Fibroblast of mammary gland (primary cell): ENCODE data around the gene FNBP1.
"Not testable (repeated sequence)": the region's sequence is repeated elsewhere in the genome, so short reads cannot be mapped to it uniquely, and the experiment has no call there.

ENCODE experiments used
- DNase-seq: peaks from one replicate; pipeline ENCODE4 v3.0.0-alpha.2; 2010; ENCODE audit warnings: low read depth
- H3K4me3 ChIP-seq: 2 replicates; pipeline ENCODE4 v1.5.1; 2011; ENCODE audit warnings: low read depth, mild to moderate bottlenecking, low read length, moderate library complexity; ENCODE audit not compliant: control insufficient read depth
- TF ChIP-seq, protein P1 (sequence below): conservative IDR thresholded peaks from 2 replicates; pipeline ENCODE4 v1.5.1; 2011; ENCODE audit warnings: low read depth, low read length, inconsistent platforms; ENCODE audit not compliant: control insufficient read depth, insufficient read depth

Gene FNBP1

DNA sequence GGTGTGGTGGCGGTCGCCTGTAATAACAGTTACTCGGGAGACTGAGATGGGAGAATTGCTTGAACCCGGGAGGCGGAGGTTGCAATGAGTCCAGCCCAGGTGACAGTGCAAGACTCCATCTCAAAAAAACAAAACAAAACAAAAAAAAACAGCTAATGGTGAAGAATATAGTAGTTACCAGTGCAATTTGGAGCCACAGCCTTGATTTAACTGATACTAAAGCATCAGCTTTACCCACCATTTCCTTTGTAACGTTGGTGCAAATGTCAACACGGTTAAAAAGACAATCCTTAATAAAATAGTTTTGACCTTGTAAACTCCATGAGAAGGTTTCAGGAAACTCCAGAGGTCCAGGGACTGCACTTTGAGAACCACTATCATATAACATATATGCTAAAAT is 41.8 kb downstream of the FNBP1 start:
- no peak overlapping the region for H3K4me3 ChIP-seq
- TF ChIP-seq, protein P1, sequence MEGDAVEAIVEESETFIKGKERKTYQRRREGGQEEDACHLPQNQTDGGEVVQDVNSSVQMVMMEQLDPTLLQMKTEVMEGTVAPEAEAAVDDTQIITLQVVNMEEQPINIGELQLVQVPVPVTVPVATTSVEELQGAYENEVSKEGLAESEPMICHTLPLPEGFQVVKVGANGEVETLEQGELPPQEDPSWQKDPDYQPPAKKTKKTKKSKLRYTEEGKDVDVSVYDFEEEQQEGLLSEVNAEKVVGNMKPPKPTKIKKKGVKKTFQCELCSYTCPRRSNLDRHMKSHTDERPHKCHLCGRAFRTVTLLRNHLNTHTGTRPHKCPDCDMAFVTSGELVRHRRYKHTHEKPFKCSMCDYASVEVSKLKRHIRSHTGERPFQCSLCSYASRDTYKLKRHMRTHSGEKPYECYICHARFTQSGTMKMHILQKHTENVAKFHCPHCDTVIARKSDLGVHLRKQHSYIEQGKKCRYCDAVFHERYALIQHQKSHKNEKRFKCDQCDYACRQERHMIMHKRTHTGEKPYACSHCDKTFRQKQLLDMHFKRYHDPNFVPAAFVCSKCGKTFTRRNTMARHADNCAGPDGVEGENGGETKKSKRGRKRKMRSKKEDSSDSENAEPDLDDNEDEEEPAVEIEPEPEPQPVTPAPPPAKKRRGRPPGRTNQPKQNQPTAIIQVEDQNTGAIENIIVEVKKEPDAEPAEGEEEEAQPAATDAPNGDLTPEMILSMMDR: no peak
- DNase-seq: no peak

DNA sequence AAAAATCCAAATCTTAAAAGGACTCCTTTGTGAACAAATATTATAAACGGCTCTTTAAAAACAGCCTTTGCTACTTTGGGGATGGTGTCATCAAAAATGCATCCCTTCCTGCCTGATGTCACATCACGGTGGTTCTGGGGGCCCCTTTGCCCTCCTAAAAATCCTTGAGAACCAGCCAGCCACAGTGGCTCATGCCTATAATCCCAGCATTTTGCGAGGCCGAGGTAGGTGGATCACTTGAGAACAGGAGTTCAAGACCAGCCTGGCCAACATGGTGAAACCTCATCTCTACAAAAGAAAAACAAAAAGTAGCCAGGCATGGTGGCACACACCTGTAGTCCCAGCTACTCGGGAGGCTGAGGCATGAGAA is 43.9 kb downstream of the FNBP1 start:
- TF ChIP-seq, protein P1: no peak
- DNase-seq: peak; percentile 17
- no peak overlapping the region for H3K4me3 ChIP-seq

DNA sequence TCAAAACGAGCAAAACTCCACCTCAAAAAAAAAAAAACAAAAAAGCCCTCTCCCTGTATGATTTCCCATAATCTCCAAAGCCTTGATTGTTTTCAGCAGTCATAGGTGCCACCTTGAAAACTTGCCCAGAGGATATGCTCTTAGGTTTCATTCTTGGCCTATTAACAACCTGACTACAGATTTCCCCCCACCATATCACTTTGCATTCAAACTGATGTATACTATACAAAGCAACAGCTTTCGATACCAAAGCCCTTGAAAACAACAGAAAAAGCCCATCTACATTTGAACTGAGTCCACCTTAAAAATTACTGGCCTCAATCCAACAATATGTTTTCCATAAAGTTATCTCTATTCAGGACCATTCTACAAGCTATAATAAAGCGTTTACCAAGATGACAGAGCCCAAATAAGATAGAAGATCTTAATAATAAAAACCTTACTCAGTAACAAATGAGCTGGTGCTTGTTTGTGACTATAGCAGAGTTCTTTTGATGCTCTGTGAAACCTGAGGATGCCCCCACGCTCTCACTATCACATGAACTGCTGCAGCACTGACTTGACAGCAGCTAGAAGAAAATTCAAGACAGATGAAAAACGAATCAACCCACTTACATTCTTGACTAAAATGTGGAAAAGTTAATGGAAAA is 44.4 kb downstream of the FNBP1 start:
- TF ChIP-seq, protein P1: no peak
- no peak overlapping the region for H3K4me3 ChIP-seq
- DNase-seq: peak; percentile 10

DNA sequence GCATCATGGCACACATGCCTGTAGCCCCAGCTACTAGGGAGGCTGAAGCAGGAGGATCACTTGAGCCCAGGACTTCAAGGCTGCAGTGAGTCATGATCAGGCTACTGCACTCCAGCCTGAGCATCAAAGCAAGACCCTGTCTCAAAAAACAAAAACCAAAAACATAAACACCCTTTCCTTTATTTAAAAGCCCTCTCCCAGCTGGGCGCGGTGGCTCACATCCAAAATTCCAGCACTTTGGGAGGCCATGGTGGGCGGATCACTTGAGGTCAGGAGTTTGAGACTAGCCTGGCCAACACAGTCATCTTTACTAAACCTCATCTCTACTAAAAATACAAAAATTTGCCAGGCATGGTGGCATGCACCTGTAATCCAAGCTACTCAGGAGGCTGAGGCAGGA is 45.3 kb downstream of the FNBP1 start:
- DNase-seq: peak; percentile 12
- not testable (repeated sequence) for H3K4me3 ChIP-seq

GRCh38 chr9:129996161-129996830 is 46.7 kb downstream of the FNBP1 start:
- DNase-seq: peak; percentile 81
- TF ChIP-seq, protein P1: no peak
- no peak overlapping the region for H3K4me3 ChIP-seq

DNA sequence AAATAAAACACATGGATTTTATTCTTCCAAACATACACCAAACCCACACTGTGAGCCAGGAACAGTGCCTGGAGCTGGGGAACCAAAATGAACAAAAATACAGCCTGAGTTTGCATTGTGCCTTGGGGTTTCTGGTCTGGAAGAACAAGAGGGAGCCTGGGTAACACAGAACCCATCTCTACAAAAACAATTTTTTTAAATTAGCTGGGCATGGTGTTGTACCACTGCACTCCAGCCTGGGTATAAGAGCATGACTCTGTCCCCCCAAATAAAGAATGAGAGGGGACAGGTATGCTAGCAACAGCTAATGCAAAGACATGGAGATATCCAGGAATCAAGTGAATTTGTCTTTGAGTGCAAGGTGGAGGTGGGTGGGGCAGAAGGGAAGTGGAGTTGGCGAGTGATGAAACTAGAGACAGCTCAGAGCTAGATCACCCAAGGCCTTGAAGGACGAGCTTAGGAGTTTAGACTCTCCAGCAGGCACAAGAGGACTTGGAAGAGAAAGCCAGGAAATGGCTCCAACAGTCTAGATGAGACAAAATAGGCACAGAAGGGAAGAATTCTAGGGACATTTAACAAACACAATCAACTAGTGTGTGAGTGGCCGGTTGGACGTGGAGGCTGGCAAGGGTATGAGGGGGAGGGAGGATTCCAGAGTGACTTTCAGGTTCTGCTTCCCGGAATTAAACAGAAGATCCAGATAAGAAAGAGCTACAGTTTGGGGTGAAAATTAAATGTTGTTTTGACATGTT is 47.4 kb downstream of the FNBP1 start:
- H3K4me3 ChIP-seq: no peak overlapping the region
- peak; percentile 87 for DNase-seq
- TF ChIP-seq, protein P1: no peak

GRCh38 chr9:129994882-129995281 is 48.1 kb downstream of the FNBP1 start:
- DNase-seq: no peak
- TF ChIP-seq, protein P1: no peak
- no peak overlapping the region for H3K4me3 ChIP-seq

DNA sequence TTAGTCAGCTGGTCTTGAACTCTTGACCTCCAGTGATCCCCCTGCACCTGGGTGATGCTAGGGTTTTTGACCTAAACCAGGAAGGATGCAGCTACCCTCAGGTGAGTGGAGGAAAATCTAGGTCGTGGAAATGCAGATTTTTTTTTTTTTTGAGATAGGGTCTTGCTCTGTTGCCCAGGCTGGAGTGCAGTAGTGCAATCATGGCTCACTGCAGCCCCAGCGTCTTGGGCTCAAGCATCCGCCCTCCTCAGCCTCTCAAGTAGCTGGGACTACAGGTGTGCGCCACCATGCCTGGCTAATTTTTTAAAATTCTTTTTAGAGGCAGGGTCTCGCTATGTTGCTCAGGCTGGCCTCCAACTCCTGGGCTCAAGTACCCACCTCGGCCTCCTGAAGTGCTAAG is 51.9 kb downstream of the FNBP1 start:
- DNase-seq, H3K4me3 ChIP-seq: not testable (repeated sequence)
